Skin epidermis (tissue), 12 donors: ENCODE measurements around the gene TGFBR3.

Experiments used
- H3K27ac ChIP-seq, 21 experiments: fragments of 200-600 bp; sonication (generic) in 11 of 21; one replicate each; pipeline ENCODE4 v1.5.0; 2020; ENCODE audit warnings: mild to moderate bottlenecking in 3 of 21, inconsistent platforms in 2 of 21, moderate library complexity in 2 of 21
- H3K4me3 ChIP-seq, 7 experiments: fragments of 200-600 bp; sonication (generic) in 2 of 7; one replicate each; pipeline ENCODE4 v1.5.0; 2020; ENCODE audit warnings: inconsistent platforms in 2 of 7, mild to moderate bottlenecking in 2 of 7, moderate library complexity in 1 of 7

Gene TGFBR3

DNA sequence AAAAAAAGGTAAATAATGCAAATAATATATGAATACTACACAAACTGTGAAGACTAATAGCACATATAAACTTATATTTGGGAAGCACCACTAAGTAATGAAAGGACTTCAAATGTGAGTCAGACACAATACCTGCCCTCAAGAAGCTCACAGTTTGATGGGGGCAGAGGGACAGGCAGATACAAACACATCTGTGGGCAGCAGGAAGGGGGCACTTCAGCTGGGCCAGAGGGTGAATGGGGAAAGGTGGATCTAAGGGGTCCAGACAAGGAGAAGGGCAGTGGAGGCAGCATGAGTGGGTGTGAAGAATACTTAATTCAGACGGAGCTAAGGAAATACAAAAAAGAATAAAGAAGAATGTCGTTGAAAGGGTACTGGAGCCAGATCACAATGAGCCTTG is 114.2 kb downstream of the TGFBR3 start:
- H3K4me3 ChIP-seq: no peak overlapping the region
- H3K27ac ChIP-seq: no peak overlapping the region

DNA sequence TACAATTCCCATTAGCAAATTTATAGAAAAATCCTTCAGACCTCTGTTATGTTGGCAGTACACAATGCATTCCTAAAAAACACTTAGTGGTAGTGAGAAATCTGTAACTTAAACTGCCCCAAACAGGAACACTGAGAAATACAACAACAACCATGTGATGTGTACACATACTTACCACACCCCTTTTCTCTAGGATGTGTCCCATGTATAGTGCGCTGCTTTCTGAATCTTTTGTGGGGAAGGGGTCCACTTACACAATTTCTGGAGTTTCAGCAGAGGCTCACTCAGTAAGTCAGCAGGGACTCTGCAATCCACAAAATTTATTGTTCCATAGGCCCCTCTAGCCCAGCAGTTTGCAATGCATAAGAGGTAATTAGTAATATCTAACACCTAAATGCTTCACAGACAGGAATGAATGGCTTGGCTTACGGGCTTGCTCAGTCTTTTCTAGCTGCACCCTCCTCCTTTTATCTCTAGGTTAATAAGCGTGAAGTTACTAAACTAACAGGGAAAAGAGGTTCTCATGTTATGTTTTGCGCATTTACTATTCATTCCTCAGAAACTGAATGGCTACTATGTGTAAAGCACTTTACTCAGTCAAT is 115.2 kb downstream of the TGFBR3 start:
- no peak overlapping the region for H3K27ac ChIP-seq

DNA sequence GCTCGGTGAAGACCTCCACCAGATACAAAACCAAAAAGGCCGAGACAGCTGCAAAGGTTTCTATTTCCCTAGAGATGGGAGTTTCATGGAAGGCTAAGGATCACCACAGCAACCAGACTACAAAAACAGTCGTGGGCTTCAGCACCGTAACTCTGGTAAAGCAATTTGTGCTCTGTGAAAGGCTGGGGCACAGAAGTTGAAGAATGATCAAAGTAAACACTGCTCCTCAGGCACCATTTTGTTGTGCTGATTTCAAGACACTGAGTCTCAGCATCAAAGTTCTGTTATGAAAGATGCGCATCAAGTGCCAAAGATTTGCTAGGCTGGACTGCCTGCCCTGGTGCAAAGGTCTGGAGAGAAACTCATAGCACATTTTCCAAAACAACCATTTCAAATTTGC is 116.2 kb downstream of the TGFBR3 start:
- peak overlapping the region in 1 of 21 experiments; percentile 11 for H3K27ac ChIP-seq

More for the DNA sequence above, 115.2 kb downstream of the TGFBR3 start:
- no peak overlapping the region for H3K4me3 ChIP-seq

DNA sequence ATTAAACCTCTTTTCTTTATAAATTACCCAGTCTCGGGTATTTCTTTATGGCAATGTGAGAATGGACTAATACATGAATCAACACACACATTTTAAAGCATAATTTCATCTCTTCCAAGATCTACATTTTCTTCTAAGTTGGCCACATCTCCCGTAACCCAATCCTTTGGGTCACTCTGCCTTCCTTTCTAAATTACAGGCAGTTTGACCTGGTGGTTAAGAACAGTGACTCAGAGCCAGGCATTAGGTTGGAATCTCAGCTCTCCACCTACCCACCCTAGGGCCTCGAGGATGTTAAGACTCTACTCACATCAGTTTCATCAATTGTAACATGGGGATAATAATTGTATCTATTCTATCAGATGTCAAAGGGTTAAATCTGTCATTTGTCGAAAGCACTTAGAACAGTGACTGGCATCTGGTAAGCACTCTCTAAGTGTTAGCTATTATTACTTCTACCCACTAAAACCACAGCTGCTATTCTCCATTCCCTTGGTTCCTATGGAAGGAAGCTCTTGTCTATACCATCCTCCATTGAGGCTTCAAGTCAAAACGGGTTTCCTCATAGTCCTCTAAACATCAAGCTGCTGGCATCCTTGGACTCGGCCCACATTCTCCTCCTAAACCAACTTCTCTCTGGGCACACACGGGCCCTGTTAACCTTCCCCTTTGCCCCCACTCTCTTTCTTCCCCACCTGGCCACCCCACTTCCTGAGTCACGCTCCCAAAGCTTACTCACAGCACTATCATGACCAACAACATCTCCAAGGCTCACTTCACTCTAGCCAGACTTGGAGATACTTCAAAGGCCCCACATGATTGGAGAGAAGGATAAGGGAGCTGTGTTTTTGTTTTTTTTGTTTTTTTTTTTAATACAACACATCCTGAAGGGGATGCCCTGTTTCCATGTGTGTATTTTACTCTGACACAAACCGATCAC is 116.9 kb downstream of the TGFBR3 start:
- Histone ChIP-seq H3K27ac (peak overlapping the region in 1 of 21 experiments; percentile 11), H3K4me3 (no peak overlapping the region)

More for the DNA sequence above, 116.2 kb downstream of the TGFBR3 start:
- no peak overlapping the region for H3K4me3 ChIP-seq

GRCh38 chr1:91768120-91768519 is 117.8 kb downstream of the TGFBR3 start:
- H3K27ac ChIP-seq: no peak overlapping the region
- no peak overlapping the region for H3K4me3 ChIP-seq

GRCh38 chr1:91766883-91767282 is 119.1 kb downstream of the TGFBR3 start:
- no peak overlapping the region for H3K4me3 ChIP-seq
- H3K27ac ChIP-seq: no peak overlapping the region

DNA sequence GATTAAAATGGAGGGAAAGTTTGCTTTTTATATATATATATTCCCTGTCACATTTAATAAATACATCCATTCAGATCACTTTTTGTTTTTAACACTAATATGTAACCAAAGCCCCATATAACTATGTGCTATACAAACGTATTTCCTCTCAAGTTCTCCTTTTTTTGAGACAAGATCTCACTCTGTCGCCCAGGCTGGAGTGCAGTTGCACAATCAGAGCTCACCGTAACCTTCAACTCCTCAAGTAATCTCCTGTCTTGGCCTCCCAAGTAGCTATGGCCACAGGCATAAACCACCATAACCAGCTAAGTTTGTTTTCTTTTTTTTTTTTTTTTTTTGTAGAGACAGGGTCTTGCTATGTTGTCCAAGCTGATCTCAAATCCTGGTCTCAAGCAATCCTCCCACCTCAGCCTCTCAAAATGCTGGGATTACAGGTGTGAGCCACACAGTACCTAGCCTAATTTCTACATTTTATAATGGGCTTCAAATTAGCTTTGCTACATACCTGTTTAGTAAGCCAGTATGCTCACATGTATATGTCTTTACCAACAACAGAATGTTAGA is 120.0 kb downstream of the TGFBR3 start:
- Histone ChIP-seq H3K27ac (no peak overlapping the region), H3K4me3 (no peak overlapping the region)

DNA sequence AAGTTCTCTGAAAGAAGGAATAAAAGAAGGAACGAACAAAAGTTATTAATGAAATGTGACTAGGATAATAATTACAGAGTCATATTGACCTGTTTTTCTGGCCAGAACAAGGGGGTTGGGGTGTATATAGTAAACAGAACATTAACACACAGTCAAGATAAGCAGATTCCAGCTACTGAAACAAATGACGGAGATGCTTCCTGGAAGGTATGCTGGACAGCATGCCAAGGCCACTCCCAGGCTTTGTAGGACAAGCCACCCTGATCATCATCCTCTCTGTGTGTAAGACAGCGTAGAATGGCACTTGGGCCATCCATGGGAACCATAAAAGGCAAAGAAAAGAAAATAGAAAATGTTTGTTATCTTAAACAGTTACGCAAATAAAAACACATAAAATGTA is 120.7 kb downstream of the TGFBR3 start:
- Histone ChIP-seq H3K4me3 (no peak overlapping the region), H3K27ac (no peak overlapping the region)

DNA sequence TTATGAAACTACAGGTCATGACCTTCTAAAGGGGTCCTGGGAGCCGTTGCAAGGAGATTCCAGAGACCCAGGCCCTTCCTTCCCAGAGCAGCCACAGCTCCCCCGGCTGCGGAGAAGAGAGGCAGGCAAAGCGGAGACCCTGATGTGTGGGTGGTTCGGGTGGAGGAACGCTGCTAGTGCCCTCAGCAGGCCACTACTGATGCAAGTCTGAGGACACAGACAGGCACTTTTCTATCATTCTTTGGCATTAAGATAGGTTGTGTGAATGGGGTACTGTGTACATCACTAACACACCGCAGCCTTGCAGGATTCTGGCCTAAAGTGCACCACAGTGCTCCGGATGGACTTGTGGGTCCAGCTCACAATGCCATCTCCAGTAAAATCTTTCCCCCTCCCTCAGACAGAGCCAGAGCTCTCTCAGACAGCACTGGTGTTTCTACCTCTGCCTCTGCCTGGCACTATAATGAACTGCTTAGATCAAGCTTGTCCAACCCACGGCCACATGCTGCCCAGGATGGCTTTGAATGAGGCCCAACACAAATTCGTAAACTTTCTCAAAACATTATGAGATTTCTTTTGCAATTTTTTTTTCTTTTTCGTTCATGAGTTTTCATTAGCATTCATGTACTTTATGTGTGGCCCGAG is 121.4 kb downstream of the TGFBR3 start:
- H3K4me3 ChIP-seq: no peak overlapping the region
- no peak overlapping the region for H3K27ac ChIP-seq

- Histone ChIP-seq H3K4me3 (no peak overlapping the region), H3K27ac (peak overlapping the region in 1 of 21 experiments; percentile 20)
Measured at GRCh38 chr1:91763252-91763651, 122.7 kb downstream of the TGFBR3 start.

DNA sequence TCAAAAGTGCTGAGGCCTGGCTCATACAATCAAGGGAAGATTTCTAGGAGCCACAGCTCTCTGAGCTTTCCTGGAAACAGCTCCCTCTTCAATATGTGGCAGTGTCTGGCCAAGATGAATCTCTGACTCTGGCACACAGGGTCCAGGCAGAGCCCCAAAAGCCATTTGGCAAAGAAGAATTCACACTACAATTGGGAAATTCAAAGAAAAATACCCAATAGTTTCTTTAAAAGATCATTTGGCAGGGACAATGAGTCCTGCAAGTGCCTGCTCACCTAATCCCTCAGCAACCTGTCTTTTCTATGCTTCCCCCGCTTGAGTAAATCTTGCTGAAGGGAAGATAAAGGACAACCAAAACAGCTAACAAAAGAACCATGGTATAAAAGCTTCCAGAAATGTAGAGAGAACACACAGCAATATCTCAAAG is 124.6 kb downstream of the TGFBR3 start:
- no peak overlapping the region for H3K4me3 ChIP-seq
- peak overlapping the region in 1 of 21 experiments; percentile 33 for H3K27ac ChIP-seq

DNA sequence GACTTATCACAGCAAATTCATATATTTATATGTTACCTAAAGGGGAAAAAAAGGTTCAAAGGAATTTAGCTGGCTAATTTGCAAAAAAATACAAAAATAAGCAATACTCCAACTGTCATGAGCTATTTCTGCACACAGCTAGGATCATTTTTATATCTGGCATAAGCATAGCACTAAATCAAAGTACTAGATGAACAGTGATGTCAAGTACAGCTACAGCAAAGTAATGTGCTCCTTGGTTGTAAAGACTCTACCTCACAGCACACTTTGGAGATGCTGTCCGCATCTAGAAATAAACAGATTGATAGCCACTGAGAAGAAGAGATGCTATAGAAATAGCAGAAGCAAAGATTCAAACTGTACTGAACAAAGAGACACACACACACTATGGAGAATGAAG is 125.4 kb downstream of the TGFBR3 start:
- Histone ChIP-seq H3K27ac (peak overlapping the region in 1 of 21 experiments; percentile 8), H3K4me3 (no peak overlapping the region)

DNA sequence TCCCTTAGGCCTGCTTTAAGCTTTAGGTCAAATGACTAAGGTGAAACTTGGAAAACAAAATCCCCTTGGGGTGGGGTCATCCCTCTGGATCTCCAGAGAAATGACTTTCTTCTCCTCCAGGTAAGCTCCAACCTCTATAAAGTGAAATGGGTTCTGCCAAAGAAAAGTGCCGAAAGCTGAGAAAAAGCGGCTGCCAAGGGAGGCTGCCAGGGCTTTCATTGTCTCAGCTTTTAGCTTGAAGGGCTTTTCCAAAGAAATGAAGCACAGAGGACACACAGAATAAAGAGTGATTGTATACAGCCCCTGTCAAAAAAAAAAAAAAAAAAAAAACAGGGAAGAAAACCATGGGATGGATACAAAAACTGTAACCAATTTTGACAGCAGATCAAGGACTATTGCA is 126.9 kb downstream of the TGFBR3 start:
- Histone ChIP-seq H3K27ac (peak overlapping the region in 2 of 21 experiments; percentile 58 to 70), H3K4me3 (no peak overlapping the region)

DNA sequence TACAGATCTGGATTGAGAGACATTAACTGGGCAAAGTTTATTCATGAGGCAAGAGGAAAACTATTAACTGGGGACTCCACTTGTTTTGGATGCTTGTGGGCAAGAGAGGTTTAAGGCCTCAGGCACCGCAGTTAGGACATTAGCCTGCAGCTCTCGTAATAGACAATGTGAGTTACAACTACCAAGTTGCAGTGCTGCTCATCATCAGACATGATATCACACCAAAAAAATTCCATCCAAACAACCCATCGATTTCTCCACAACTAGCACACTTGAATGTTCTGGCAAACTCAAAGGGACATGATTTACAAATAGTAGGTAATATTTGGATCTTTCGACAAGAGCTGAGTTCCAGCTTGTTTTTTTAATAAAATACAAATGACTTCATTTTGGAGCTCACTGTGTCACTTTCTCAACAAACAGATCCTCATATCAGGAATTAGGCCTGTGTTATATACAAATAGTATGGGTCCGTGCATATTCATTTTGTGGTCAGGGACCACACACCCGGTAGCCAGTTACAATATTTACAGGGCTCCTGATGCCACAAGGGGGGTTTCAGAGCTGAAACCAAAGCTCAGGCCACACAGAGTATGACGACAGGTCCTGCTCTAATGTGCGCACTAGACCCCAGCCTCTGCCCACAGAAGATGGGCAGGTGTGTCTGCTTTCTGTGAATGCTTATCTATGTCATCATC is 128.0 kb downstream of the TGFBR3 start:
- Histone ChIP-seq H3K27ac (peak overlapping the region in 2 of 21 experiments; percentile 58 to 70), H3K4me3 (no peak overlapping the region)

GRCh38 chr1:91755702-91756287 is 130.2 kb downstream of the TGFBR3 start:
- Histone ChIP-seq H3K4me3 (no peak overlapping the region), H3K27ac (peak overlapping the region in 1 of 21 experiments; percentile 57)

DNA sequence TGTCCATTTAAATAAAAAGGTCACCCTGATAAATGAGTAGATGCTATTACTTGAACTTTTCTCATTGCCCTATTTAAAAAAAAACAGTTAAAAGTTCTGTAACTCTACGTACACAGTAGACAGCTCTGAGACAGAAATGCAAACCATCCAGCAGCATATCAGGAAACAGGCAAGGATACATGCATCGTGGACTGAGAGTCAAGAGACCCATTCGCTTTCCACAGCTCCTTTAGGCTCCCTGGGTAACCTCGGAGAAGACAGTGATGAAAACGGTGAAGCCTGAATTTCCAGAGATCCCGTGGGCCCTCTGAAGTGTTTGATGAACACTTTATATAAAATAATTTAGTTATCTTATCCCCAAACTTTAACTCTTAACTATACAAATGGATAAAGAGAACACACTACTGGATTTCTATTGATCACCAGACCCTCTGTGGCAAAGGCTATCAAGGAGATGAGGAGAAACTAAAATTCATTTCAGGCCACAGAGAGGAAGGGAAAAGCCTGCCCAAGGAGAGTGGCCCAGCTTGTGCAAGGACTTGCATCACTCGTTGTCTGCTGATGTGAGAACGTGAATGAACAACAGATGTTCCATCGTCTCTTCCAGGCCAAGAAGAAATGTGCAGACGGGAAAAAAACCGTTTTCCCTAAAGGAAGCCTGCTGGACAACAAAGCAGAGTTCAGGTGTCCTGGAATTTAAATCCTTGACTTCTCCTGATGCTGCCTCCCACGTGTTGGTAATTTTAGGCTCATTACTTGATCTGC is 131.0 kb downstream of the TGFBR3 start:
- Histone ChIP-seq H3K4me3 (no peak overlapping the region), H3K27ac (peak overlapping the region in 10 of 21 experiments; percentile 2 to 73 (median 22))

DNA sequence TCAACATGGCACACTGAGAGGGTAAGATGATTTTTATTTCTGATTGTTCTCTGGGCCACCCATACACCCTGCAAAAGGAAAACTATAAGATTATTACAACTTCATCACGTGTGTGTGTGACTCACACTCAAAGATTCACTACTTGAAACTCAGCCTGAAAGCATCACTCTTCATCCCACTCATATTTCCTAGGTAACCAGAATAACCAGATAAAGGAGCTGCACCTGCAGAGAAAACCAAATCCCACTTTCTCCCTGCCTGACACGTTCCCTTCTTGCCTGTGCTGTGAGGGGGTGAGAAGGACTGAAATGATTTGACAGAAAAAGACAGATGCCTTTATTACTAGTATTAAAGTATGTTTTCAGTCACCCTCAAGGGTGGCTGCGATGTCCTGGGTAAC is 131.6 kb downstream of the TGFBR3 start:
- Histone ChIP-seq H3K27ac (peak overlapping the region in 10 of 21 experiments; percentile 2 to 73 (median 22)), H3K4me3 (no peak overlapping the region)

DNA sequence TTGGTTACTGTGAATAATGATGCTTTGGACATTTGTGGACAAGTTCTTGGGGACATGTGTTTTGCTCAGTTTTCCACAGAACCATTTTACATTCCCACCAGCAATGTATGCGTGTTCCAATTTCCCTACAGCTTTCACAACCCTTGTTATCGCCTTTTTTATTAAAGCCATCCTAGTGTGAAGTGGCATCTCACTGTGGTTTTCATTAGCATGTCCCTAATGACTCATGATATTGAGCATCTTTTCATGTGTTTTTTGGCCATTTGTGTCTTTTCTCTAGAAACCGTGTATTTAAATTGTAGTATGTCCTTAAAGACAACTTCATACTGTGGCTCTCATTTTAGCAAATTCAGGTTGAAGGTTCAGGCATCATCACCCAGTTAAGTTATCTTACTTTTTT is 132.1 kb downstream of the TGFBR3 start:
- Histone ChIP-seq H3K27ac (peak overlapping the region in 4 of 21 experiments; percentile 14 to 73 (median 40)), H3K4me3 (no peak overlapping the region)
